ENCODE measurements around the gene TUBB1.

Gene TUBB1

GRCh38 chr20:59016795-59017492, 2.3 kb upstream of the TUBB1 start:
- FAIRE-seq (no peak), DNase-seq (ENCODE audit: insufficient read length, low spot score) (no peak)

GRCh38 chr20:59017493-59018231, 1.6 kb upstream of the TUBB1 start:
- FAIRE-seq (no peak), DNase-seq (ENCODE audit: insufficient read length, low spot score) (no peak)

GRCh38 chr20:59018817-59019216, 412 bp upstream of the TUBB1 start:
- DNase-seq (ENCODE audit: insufficient read length, low spot score), result no peak
- no peak for FAIRE-seq

- DNase-seq (ENCODE audit: insufficient read length, low spot score), result no peak
- FAIRE-seq, result no peak
These were observed 1.8 kb downstream of the TUBB1 start for GRCh38 chr20:59020938-59021551.

- no peak for DNase-seq (ENCODE audit: insufficient read length, low spot score)
- no peak for FAIRE-seq
These were observed 3.5 kb downstream of the TUBB1 start for GRCh38 chr20:59022754-59023153.

GRCh38 chr20:59023616-59024015, 4.4 kb downstream of the TUBB1 start:
- DNase-seq (ENCODE audit: insufficient read length, low spot score) (no peak), FAIRE-seq (no peak)

- no peak for DNase-seq (ENCODE audit: insufficient read length, low spot score)
- no peak for FAIRE-seq
These were observed 4.9 kb downstream of the TUBB1 start for GRCh38 chr20:59024111-59024530.

- DNase-seq (ENCODE audit: insufficient read length, low spot score) (no peak), FAIRE-seq (no peak)
These were observed 5.9 kb downstream of the TUBB1 start for GRCh38 chr20:59025086-59025485.

GRCh38 chr20:59025511-59025910, 6.3 kb downstream of the TUBB1 start:
- no peak for FAIRE-seq

GRCh38 chr20:59026904-59027740, 7.9 kb downstream of the TUBB1 start:
- FAIRE-seq (no peak), DNase-seq (ENCODE audit: insufficient read length, low spot score) (no peak)

More at GRCh38 chr20:59025511-59025910, 6.3 kb downstream of the TUBB1 start:
- DNase-seq (ENCODE audit: insufficient read length, low spot score), result no peak

- DNase-seq (ENCODE audit: insufficient read length, low spot score) (no peak), FAIRE-seq (no peak)
These were observed 8.6 kb downstream of the TUBB1 start for GRCh38 chr20:59027741-59028320.

GRCh38 chr20:59028812-59029211, 9.6 kb downstream of the TUBB1 start:
- DNase-seq (ENCODE audit: insufficient read length, low spot score) (no peak), FAIRE-seq (no peak)

- FAIRE-seq (peak; percentile 52), DNase-seq (ENCODE audit: insufficient read length, low spot score) (no peak)
These were observed 11.8 kb downstream of the TUBB1 start for GRCh38 chr20:59030911-59031563.

GRCh38 chr20:59031564-59032022, 12.4 kb downstream of the TUBB1 start:
- DNase-seq (ENCODE audit: insufficient read length, low spot score), result no peak
- no peak for FAIRE-seq

- peak; percentile 84 for DNase-seq (ENCODE audit: insufficient read length, low spot score)
- peak; percentile 40 for FAIRE-seq
These were observed 12.9 kb downstream of the TUBB1 start, which contains the start of gene ATP5F1E for GRCh38 chr20:59032023-59032712. ATP5F1E (minus strand) TSS chr20:59032335; CDS start chr20:59032251, 84 bp downstream.

- peak; percentile 40 for FAIRE-seq
- no peak for DNase-seq (ENCODE audit: insufficient read length, low spot score)
These were observed 13.5 kb downstream of the TUBB1 start for GRCh38 chr20:59032713-59033059.

GRCh38 chr20:59033093-59033492, 13.9 kb downstream of the TUBB1 start:
- no peak for DNase-seq (ENCODE audit: insufficient read length, low spot score)
- FAIRE-seq, result no peak

- DNase-seq (ENCODE audit: insufficient read length, low spot score), result no peak
- no peak for FAIRE-seq
These were observed 14.5 kb downstream of the TUBB1 start for GRCh38 chr20:59033616-59034165.

GRCh38 chr20:59035381-59035780, 16.2 kb downstream of the TUBB1 start:
- no peak for DNase-seq (ENCODE audit: insufficient read length, low spot score)
- FAIRE-seq, result no peak

Measured in GM19239 (cell line).